Measurements from ENCODE around the gene PDK4. TPM values are rescaled to one million over a fixed set of nuclear protein-coding genes. Genes with fewer than 3 reads are reported as not detected.

Gene PDK4
- 100 to 1,000 TPM in 1 of 2 donors, 10 to 100 TPM in 1; 79.5 to 316 TPM for total RNA-seq

- Histone ChIP-seq H3K27me3 (replicated peaks; ENCODE audit: insufficient read depth) (no peaks in the 10 kb centered on the region), H3K4me1 (ENCODE audit: control insufficient read depth in 1 of 2, low read depth in 2 of 2) (peaks cover 11 to 16% of the 10 kb centered on the region in 2 donors), H3K4me3 (peak within 1 kb of the TSS; percentile 90), H3K36me3 (peaks cover 22% of the 10 kb centered on the region), H3K9me3 (no peaks in the 10 kb centered on the region), H3K27ac (peak within 1 kb of the TSS; percentile 81 to 97)
- TF ChIP-seq CTCF (IDR thresholded peaks at IDR 0.05): no peak
- ATAC-seq (ENCODE audit: insufficient number of reproducible peaks, low FRiP score, low read depth): peak; percentile 98
- peak; percentile 92 for DNase-seq (ENCODE audit: low spot score)
Measured at GRCh38 chr7:95596198-95597063, at the start of gene PDK4. TSS of gene PDK4 (minus strand) at chr7:95596516. CDS start at chr7:95596293, 223 bp downstream.

GRCh38 chr7:95642173-95642572 is 45.9 kb upstream of the PDK4 start:
- no peak overlapping the region for H3K4me3 ChIP-seq
- ATAC-seq (ENCODE audit: insufficient number of reproducible peaks, low FRiP score, low read depth) (no peak), DNase-seq (ENCODE audit: low spot score) (no peak)
- H3K27ac ChIP-seq: no peak overlapping the region
- TF ChIP-seq CTCF (IDR thresholded peaks at IDR 0.05): no peak
- no peaks in the 10 kb centered on the region for H3K36me3 ChIP-seq
- H3K27me3 ChIP-seq (replicated peaks; ENCODE audit: insufficient read depth): no peaks in the 10 kb centered on the region
- no peaks in the 10 kb centered on the region for H3K9me3 ChIP-seq
- H3K4me1 ChIP-seq (ENCODE audit: control insufficient read depth in 1 of 2, low read depth in 2 of 2): no peaks in the 10 kb centered on the region

GRCh38 chr7:95636140-95636940 is 40.0 kb upstream of the PDK4 start:
- no peak for ATAC-seq (ENCODE audit: insufficient number of reproducible peaks, low FRiP score, low read depth)
- H3K4me1 ChIP-seq (ENCODE audit: control insufficient read depth in 1 of 2, low read depth in 2 of 2): peaks cover 5 to 10% of the 10 kb centered on the region in 2 donors
- TF ChIP-seq CTCF (IDR thresholded peaks at IDR 0.05): no peak
- no peak overlapping the region for H3K4me3 ChIP-seq
- no peaks in the 10 kb centered on the region for H3K9me3 ChIP-seq
- DNase-seq (ENCODE audit: low spot score): no peak
- no peak overlapping the region for H3K27ac ChIP-seq
- no peaks in the 10 kb centered on the region for H3K27me3 ChIP-seq (replicated peaks; ENCODE audit: insufficient read depth)
- no peaks in the 10 kb centered on the region for H3K36me3 ChIP-seq

- ATAC-seq (ENCODE audit: insufficient number of reproducible peaks, low FRiP score, low read depth) (peak; percentile 59), DNase-seq (ENCODE audit: low spot score) (no peak)
- TF ChIP-seq CTCF (IDR thresholded peaks at IDR 0.05): no peak
- H3K27me3 ChIP-seq (replicated peaks; ENCODE audit: insufficient read depth): no peaks in the 10 kb centered on the region
- peak overlapping the region; percentile 7 to 41 for H3K27ac ChIP-seq
- no peaks in the 10 kb centered on the region for H3K36me3 ChIP-seq
- no peaks in the 10 kb centered on the region for H3K9me3 ChIP-seq
- peaks cover 11 to 32% of the 10 kb centered on the region in 2 donors for H3K4me1 ChIP-seq (ENCODE audit: control insufficient read depth in 1 of 2, low read depth in 2 of 2)
- no peak overlapping the region for H3K4me3 ChIP-seq
Measured at GRCh38 chr7:95632609-95633008, 36.3 kb upstream of the PDK4 start.

- Histone ChIP-seq H3K27ac (no peak overlapping the region), H3K9me3 (no peaks in the 10 kb centered on the region), H3K4me1 (ENCODE audit: control insufficient read depth in 1 of 2, low read depth in 2 of 2) (peaks cover 11 to 32% of the 10 kb centered on the region in 2 donors), H3K27me3 (replicated peaks; ENCODE audit: insufficient read depth) (no peaks in the 10 kb centered on the region), H3K4me3 (no peak overlapping the region), H3K36me3 (no peaks in the 10 kb centered on the region)
- TF ChIP-seq CTCF (IDR thresholded peaks at IDR 0.05): no peak
- no peak for ATAC-seq (ENCODE audit: insufficient number of reproducible peaks, low FRiP score, low read depth)
- DNase-seq (ENCODE audit: low spot score): no peak
Measured at GRCh38 chr7:95631527-95631926, 35.2 kb upstream of the PDK4 start.
